T-helper 22 cell (primary cell): Measurements from ENCODE around the gene SNX13.

Source experiments
- DNase-seq: peaks from one replicate; pipeline ENCODE4 v3.0.0-alpha.2; 2020; ENCODE audit warnings: low read depth

Gene SNX13

DNA sequence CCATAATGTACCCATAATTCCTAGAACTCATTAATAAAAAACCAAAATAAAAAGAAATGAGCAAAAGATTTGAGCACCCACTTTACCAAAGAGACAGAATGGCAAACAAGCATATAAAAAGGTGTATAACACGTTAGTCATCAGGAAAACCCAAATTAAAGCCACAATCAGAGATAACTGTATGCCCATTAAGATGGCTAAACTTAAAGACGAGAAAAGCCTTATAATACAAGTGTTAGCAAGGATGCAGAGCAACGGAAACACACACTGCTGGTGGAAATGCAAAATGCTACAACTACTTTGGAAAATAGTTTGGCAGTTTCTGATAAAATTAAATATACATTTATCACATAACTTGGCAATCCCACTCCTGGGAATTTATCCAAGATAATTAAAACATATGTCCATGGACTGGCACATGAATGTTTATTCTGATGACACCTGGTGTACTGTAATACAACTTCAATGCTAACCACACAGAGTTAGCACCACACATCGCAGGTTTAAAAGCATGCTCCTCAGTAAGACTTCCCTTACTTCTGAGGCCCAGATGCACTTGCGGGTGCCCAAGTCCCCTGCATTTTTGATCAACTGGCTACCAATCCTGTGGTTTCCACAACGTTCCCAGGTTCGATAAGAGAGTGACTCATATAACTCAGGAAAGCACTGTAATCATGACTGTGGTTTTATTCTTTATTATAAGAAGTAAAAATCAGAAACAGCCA is 158.6 kb downstream of the SNX13 start:
- DNase-seq: no peak

DNA sequence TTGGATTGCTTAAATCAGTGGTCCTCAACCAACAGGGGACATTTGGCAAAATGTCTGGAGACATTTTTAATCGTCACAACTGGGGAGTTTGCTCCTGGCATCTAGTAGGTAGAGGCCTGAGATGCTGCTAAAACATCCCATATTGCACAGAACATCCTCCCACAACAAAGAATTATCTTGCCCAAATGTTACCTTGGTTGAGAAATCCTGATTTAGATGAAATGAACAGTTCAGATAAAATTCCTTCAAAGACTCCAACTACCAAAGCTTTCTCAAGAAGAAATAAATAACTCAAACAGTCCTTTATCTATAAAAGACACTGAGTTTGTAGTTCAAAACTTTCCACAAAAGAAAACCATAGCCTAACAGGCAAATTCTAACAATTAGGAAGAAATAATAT is 160.9 kb downstream of the SNX13 start:
- no peak for DNase-seq

DNA sequence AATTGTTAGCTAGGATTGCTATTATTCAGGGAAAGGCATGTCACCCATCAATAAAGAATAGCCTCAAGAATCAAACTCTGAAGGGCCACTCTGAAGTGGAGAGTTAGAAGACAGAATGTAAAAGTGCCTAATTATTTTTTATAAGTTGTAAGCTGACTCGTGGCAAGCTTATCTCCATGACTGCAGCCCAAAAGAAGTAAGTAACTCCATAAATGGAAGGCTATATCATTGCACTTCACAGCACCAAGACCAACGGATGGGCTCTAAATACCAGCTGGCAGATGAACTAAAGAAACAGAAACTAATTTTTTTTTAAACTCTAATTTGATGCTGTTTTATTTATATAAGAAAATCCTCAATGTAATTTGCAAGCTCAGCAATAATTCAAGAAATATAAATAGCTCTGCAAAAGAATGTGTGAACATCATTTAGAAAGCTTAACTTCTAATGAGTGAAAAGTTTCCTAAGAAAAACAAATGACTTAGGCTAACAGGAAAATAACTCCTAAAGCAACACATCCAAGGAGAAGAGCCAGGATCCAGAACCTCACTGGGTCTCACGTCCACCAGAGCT is 165.5 kb downstream of the SNX13 start:
- DNase-seq: no peak

DNA sequence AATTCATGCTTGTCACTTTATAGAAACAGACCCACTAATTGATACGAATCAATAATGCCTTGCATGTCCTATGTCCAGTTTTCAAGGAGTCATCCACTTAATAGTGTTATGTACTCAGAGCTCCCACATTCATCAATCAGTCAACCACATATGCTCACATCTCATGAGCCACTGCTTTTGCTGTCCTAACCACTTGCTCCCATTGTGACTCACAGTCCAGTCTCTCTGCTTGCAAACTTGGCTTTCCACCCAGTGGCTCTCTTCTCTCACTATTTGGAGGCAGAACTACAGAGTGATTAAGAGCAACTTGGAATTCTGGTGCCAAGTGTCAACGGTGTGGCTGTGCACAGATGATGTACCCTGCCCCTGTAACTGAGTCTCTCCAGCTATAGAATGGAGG is 166.0 kb downstream of the SNX13 start:
- DNase-seq: no peak

DNA sequence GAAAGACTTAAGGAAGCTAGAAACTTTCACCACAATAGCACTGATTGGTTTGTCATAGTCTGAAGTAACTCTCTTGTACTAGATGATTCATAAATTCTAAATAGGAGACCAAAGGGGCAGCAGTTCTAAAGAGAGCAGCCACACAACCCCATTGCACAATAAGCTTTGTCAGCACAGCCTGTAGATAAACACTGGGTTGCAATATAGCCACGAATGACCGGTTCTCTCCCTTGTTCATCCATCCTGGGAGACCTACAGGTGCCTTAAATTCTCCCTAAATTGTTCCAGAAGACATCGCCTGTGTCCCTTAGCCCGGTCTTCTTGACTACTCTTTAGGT is 167.0 kb downstream of the SNX13 start:
- no peak for DNase-seq

DNA sequence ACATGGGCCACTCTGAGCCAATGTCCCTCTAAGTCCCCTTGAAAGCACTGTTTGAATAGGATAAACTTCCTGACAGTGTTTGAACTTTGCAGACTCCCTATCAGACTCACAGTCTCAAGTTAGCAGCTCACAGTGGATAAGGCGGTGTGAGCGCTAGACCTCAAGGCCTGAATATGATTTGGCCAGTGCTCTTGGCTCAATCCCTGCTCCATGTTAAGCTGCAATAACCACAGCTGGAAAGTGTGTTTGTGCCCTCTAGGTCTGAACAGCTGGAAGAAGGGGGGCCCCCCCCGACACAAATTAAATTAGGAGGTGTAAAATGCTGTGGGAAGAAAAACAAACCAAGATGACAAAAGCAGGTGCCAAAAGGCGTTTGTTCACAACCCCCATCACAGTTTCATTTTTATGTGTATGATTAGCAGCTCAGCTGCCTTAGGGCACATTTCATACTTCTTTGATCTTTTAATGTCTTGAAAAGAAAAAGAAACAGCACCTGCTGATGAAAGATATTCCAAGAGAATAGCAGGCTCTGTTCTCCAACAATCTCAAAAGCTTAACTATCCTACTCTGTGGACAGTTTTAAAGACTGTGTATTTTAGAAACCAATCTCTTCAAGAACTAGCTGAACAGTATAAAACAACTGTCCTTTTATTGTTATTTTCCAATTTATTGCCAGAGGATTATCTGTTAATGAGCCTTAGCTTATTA is 167.6 kb downstream of the SNX13 start:
- no peak for DNase-seq

DNA sequence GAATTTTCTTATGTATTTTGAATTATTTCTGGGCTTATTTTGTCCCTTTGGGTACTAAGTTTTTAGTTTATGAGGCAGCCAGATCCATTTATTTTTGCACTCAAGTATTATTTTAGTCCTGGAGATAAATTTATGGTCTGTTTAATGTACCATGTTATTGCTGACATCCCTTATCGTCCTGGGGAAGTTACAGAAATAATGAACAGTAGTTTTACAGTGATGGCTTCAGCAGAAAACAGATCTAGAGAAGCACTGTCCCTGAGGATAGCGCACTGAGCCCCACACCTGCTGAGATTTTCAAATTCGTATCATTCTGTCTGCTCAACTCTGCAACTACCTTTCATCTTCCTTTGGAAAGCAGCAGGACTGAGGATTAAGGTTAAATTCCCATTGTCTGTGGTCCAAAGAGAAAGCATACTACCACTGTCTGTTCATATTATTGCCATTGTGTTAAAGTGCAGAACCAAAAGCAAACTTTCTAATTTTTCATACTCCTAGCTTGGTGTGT is 168.3 kb downstream of the SNX13 start:
- DNase-seq: no peak

DNA sequence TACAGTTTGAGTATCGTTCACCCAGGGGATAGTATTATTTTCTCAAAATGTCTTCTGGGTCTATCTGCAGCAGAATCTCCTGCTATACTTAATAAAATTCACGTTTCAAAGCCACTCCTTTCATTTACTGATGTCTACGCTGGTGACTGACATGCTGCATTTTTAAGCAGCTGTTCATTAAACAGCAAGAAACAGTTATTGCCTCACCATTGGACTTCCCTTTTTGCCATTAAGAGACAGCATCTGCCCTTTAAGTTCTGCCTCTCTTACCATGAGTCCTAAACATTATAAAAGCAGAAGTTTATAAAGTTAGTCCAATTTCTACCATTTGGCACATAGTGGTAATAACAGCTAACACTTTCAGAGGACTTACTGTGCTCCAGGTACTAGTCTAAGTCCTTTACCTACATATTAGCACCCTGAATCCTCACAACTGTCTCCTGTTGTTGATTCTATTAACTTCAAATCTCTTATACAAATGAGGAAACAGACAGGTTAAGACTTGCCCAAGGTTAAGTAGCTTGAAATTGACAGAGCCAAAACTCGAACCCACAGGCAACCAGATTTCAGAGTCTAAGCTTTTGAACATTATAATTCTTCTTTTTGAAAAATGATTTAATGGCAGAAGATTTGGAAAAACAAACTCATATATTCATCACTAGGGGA is 169.5 kb downstream of the SNX13 start:
- no peak for DNase-seq

DNA sequence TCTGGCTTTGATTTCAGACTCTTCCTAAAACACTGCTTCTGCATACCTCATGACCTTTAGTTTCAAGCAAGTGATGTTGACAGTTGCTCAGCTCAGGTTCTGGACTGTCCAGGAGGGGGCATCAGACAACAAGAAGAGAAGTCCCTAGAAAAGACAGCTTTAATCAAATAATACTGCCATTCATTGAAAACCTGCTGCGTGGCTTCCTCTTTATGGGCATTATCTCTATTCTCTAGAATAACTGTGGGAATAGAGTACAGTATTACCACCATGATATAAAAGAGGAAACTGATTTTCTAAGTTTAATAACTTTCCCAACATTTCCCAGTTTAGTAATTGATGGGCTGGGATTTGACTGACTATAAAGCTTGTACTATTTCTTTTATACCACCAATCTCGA is 170.4 kb downstream of the SNX13 start:
- DNase-seq: peak; percentile 2

DNA sequence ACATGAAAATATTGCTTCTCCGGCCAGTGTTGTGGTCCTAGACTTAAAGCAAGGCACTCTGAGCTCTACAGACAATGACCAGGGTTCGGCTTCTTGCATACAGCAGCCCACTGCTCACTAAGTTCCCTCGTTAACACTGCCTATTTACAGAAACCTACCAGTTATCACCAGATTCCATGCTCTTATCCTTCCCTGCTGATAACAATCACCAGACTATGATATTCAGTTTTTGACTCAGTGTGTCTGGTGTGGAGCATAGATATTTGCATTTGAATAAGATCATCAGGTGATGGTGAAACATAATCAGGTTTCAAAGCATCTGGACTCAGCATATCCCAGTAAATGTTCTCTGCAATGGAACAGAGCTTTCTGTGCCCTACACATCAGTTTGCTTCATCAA is 182.3 kb downstream of the SNX13 start:
- DNase-seq: no peak

DNA sequence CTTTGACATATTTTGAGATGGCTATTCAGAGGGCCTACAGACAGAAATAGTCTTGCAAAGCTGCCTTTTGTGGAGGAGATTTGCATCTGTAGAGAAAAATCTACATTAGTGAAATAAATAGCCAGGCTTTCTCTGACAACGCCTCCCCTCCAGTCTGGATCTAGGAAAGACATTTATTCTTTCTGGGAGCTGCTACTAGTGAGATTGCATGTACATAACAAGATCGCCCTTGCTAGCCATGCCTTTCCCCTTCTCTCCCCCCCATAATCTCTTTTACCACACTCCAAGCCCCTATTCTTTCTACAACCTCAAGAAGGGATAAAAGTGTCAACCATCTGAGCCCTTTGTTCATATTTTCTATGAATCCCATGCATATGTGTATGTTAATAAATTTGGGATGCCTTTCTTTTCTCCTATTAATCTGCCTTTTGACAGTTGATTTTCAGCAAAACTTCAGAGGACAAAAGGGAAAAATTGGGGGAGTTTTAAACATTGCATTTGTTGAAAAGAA is 194.2 kb downstream of the SNX13 start:
- no peak for DNase-seq

DNA sequence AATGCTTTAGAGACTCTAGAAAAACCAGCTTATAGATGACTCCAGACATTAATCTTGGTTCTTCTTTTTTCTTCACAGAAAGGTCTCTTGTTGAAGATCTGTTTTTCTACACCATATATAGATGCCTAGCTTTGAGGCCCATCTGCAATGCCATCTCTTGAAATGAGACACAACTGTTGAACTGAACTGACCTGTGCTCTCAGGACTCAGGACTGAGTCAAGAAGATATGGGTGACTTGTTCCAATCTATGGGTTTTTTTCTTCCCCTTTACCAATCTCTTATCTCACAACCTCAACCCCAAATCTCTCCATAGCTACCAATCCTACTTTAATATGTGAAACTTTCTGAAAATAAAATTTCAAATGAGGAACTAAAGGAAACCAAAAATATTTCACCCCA is 194.7 kb downstream of the SNX13 start:
- DNase-seq: no peak

DNA sequence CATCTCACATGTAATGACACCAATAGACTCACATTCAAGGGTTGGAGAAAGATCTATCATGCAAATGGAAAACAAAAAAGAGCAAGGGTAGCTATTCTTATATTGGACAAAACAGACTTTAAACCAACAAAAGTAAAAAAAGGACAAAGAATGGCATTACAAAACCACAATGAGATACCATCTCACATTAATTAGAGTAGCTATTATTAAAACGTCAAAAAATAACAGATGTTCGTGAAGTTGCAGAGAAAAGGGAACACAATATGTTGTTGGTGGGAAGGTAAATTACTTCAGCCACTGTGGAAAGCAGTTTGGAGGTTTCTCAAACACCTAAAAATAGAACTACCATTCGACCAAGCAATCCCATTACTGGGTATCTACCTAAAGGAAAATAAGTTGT is 197.0 kb downstream of the SNX13 start:
- DNase-seq: no peak

DNA sequence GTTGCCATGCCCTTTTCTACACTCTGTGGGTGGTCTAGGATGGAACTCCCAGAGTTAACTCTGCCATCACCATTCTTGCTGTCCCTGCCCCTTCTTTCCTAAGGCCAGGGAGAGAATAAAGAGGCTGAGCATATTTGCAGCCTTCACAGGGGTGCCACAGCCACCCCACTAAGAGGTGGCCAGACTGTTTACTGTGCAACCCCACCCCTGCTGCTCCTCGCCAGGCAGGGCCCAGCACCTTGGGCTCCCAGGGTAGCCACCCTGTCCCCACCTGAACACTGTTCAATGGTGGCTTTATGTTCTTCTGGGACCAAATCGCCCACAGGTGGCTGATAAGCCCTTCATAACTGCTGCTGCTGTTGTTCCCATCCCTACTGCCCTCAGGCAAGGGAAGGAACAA is 198.9 kb downstream of the SNX13 start:
- no peak for DNase-seq
